HG03442 (cell line): ENCODE measurements around the gene HECTD3.
"Not testable (repeated sequence)": the region's sequence is repeated elsewhere in the genome, so short reads cannot be mapped to it uniquely, and the experiment has no call there.

Experiments used
- ATAC-seq: cut with Tn5 transposase; IDR thresholded peaks from one replicate; pipeline ENCODE4 v1.9.1; 2021; ENCODE audit warnings: mild to moderate bottlenecking, moderate library complexity; ENCODE audit not compliant: unreplicated experiment

The HECTD3 gene

GRCh38 chr1:44994309-44994898, 16.7 kb downstream of the HECTD3 start:
- ATAC-seq, result no peak

DNA sequence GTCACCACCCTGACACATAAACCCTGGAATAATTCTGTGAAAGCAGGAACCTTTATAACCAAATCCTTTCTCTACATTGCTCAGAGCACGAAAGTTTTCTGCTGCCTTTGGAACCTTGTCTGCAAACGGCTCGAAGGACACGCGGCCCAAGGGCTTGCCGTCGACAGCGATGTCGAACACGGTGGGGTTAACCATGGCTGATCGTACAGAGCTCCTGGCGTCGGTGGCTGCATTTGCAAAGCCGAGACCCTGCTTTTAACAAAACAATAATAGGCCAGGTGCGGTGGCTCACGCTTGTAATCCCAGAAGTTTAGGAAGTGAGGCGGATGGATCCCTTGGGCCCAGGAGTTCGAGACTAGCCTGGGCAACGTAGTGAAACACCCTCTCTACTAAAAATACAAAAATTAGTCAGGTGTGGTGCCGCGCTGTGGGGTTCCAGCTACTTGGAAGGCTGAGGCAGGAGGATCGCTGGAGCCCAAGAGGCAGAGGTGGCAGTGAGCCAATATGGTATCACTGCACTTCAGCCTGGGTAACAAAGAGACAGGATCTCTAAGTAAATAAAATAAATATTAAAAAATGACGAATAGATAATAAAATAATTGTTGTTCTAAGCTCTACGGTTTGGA, 22.5 kb downstream of the HECTD3 start:
- no peak for ATAC-seq

GRCh38 chr1:44985747-44986359, 25.3 kb downstream of the HECTD3 start:
- ATAC-seq, result no peak

- not testable (repeated sequence) for ATAC-seq
Measured at GRCh38 chr1:44977372-44977771, 33.8 kb downstream of the HECTD3 start.

DNA sequence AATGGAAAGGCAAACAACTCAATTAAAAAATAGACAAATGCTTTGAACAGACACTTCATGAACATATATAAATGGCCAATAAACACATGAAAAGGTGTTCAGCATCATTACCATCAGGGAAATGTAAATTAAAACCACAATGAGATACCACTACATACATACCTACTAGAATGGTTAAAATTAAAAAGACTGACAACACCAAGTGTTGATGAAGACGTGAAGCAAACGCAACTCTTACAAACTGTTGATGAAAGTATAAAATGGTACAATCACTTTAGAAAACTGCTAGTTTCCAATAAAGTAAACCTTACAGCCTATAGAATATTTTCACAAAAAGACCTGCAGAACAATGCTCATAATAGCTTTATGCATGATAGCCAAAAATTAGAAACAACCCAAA, 34.9 kb downstream of the HECTD3 start:
- no peak for ATAC-seq

- no peak for ATAC-seq
Measured at GRCh38 chr1:44973645-44974044, 37.5 kb downstream of the HECTD3 start.

GRCh38 chr1:44970317-44970716, 40.8 kb downstream of the HECTD3 start:
- ATAC-seq, result no peak

- ATAC-seq, result no peak
Measured at GRCh38 chr1:44964396-44964795, 46.7 kb downstream of the HECTD3 start.

DNA sequence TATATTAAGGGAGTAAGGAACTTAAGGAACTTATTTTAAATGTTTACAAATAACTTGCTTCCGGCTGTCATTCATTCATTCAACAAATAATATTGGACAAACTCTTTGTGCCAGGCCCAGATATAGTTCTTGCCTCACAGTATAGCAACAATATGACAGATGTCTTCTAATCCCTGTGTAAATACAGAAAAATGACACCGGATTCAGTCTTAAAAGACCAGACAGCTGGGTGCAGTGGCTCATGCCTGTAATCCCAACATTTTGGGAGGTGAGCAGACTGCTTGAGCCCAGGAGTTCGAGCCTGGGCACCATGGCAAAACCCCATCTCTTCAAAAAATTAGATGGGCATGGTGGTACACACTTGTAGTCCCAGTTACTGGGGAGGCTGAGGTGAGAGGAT, 48.4 kb downstream of the HECTD3 start:
- no peak for ATAC-seq

GRCh38 chr1:44962022-44962421, 49.1 kb downstream of the HECTD3 start:
- ATAC-seq, result not testable (repeated sequence)

DNA sequence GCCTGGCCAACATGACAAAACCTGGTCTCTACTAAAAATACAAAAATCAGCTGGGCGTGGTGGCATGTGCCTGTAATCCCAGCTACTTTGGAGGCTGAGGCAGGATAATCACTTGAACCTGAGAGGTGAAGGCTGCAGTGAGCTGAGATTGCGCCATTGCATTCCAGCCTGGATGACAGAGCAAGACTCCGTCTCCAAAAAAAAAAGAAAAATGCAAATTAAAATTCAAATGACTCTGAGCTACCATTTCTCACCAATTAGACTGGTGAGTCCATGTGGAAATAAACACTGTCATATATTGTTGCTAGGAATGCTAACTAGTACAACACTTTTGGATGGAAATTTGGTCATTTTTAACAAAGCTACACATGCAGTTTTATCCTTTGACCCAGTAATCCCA, 53.6 kb downstream of the HECTD3 start:
- not testable (repeated sequence) for ATAC-seq

DNA sequence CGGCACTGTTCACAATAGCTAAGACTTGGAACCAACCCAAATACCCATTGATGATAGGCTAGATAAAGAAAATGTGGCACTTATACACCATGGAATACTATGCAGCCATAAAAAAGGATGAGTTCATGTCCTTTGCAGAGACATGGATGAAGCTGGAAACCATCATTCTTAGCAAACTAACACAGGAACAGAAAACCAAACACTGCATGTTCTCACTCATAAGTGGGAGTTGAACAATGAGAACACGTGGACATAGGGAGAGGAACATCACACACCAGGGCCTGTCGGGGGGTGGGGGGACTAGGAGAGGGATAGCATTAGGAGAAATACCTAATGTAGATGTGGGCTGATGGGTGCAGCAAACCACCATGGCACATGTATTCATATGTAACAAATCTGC, 55.0 kb downstream of the HECTD3 start:
- not testable (repeated sequence) for ATAC-seq
